ENCODE data around the gene CD80. TPM values are rescaled to one million over a fixed set of nuclear protein-coding genes. Genes with fewer than 3 reads are reported as not detected.

Gene CD80
- total RNA-seq, 2 experiments from 2014 or later, result 27.1 to 29.5 TPM

- Mint-ChIP-seq H3K27ac (no peak overlapping the region), H3K4me1 (peaks cover 7% of the 10 kb centered on the region), H3K36me3 (ENCODE audit: low read depth) (peaks cover 45% of the 10 kb centered on the region), H3K4me3 (no peak overlapping the region), H3K9me3 (no peaks in the 10 kb centered on the region), H3K27me3 (no peaks in the 10 kb centered on the region)
- DNase-seq, result no peak
- POLR2A ChIA-PET, result no interaction called here
- CTCF ChIA-PET, result no interaction called here
Observed at GRCh38 chr3:119481079-119481478, 78.3 kb downstream of the CD80 start.

Other genes with a start within 250 kb of the CD80 start
- gene TMEM39A, start 96.0 kb downstream of the CD80 start, total RNA-seq, result 10 to 100 TPM; 42.7 to 42.8 TPM
- gene POGLUT1, start 90.7 kb downstream of the CD80 start, total RNA-seq, result 10 to 100 TPM; 19.2 to 22.2 TPM
- 10 to 100 TPM; 66.4 to 67.4 TPM for gene TIMMDC1, start 61.1 kb downstream of the CD80 start, total RNA-seq
- gene ADPRH, start 19.9 kb upstream of the CD80 start, total RNA-seq, result 1 to 10 TPM; 8.6 to 8.8 TPM
- under 1 TPM in 1 of 2 experiments, not detected in 1; 0.25 TPM for gene PLA1A, start 38.3 kb upstream of the CD80 start, total RNA-seq
- 1 to 10 TPM; 2.4 to 3.2 TPM for gene POPDC2, start 101.0 kb upstream of the CD80 start, total RNA-seq
- 10 to 100 TPM; 63.7 to 69.8 TPM for gene COX17, start 117.8 kb upstream of the CD80 start, total RNA-seq
- not detected for gene CFAP91, start 143.4 kb upstream of the CD80 start, total RNA-seq
- gene NR1I2, start 222.5 kb upstream of the CD80 start, total RNA-seq, result under 1 TPM; 0.13 to 0.20 TPM